ENCODE data around the gene NBR1. TPM values are rescaled to one million over a fixed set of nuclear protein-coding genes. Genes with fewer than 3 reads are reported as not detected.

NBR1 gene
- total and polyA plus RNA-seq, 2 experiments from 2014 or later, result 12.6 to 36.8 TPM

DNA sequence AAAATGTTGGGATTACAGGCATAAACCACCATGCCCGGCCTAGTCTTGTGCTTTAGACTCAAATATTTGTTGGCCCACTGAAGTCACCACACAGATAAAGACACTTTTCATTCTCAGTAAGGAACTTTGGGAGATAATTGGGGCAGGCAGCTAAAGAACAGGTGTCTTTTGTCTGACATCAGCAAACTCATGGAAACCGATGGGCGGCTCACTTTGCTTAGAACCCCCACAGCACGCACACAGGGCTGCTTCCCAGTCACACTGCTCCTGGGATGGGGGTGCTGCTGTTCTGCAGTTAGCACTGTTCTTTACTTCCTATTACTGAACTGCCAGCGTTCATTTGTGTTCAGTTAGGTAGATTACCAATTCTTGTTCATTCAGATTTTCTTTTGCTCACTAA is 27.8 kb upstream of the NBR1 start (continued):
- TF ChIP-seq, protein P1, sequence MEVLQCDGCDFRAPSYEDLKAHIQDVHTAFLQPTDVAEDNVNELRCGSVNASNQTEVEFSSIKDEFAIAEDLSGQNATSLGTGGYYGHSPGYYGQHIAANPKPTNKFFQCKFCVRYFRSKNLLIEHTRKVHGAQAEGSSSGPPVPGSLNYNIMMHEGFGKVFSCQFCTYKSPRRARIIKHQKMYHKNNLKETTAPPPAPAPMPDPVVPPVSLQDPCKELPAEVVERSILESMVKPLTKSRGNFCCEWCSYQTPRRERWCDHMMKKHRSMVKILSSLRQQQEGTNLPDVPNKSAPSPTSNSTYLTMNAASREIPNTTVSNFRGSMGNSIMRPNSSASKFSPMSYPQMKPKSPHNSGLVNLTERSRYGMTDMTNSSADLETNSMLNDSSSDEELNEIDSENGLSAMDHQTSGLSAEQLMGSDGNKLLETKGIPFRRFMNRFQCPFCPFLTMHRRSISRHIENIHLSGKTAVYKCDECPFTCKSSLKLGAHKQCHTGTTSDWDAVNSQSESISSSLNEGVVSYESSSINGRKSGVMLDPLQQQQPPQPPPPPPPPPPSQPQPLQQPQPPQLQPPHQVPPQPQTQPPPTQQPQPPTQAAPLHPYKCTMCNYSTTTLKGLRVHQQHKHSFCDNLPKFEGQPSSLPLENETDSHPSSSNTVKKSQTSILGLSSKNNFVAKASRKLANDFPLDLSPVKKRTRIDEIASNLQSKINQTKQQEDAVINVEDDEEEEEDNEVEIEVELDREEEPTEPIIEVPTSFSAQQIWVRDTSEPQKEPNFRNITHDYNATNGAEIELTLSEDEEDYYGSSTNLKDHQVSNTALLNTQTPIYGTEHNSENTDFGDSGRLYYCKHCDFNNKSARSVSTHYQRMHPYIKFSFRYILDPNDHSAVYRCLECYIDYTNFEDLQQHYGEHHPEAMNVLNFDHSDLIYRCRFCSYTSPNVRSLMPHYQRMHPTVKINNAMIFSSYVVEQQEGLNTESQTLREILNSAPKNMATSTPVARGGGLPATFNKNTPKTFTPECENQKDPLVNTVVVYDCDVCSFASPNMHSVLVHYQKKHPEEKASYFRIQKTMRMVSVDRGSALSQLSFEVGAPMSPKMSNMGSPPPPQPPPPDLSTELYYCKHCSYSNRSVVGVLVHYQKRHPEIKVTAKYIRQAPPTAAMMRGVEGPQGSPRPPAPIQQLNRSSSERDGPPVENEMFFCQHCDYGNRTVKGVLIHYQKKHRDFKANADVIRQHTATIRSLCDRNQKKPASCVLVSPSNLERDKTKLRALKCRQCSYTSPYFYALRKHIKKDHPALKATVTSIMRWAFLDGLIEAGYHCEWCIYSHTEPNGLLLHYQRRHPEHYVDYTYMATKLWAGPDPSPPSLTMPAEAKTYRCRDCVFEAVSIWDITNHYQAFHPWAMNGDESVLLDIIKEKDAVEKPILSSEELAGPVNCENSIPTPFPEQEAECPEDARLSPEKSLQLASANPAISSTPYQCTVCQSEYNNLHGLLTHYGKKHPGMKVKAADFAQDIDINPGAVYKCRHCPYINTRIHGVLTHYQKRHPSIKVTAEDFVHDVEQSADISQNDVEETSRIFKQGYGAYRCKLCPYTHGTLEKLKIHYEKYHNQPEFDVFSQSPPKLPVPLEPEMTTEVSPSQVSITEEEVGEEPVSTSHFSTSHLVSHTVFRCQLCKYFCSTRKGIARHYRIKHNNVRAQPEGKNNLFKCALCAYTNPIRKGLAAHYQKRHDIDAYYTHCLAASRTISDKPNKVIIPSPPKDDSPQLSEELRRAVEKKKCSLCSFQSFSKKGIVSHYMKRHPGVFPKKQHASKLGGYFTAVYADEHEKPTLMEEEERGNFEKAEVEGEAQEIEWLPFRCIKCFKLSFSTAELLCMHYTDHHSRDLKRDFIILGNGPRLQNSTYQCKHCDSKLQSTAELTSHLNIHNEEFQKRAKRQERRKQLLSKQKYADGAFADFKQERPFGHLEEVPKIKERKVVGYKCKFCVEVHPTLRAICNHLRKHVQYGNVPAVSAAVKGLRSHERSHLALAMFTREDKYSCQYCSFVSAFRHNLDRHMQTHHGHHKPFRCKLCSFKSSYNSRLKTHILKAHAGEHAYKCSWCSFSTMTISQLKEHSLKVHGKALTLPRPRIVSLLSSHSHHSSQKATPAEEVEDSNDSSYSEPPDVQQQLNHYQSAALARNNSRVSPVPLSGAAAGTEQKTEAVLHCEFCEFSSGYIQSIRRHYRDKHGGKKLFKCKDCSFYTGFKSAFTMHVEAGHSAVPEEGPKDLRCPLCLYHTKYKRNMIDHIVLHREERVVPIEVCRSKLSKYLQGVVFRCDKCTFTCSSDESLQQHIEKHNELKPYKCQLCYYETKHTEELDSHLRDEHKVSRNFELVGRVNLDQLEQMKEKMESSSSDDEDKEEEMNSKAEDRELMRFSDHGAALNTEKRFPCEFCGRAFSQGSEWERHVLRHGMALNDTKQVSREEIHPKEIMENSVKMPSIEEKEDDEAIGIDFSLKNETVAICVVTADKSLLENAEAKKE (CRISPR knock-in tag; IDR thresholded peaks at IDR 0.05), result no peak
- TF ChIP-seq ZNF331 (CRISPR knock-in tag; IDR thresholded peaks at IDR 0.05; ENCODE audit: low read depth) (no peak), EZH2phosphoT487 (IDR thresholded peaks at IDR 0.05; ENCODE audit: unreplicated experiment) (no peak), STAT1 (IDR thresholded peaks at IDR 0.05; ENCODE audit: unreplicated experiment) (no peak), CREB1 (CRISPR knock-in tag; IDR thresholded peaks at IDR 0.05; ENCODE audit: low read depth) (no peak), JUNB (IDR thresholded peaks at IDR 0.05; ENCODE audit: unreplicated experiment) (no peak), EZH2 (IDR thresholded peaks at IDR 0.05; ENCODE audit: low read depth, unreplicated experiment) (no peak), ZNF114 (CRISPR knock-in tag; IDR thresholded peaks at IDR 0.05) (no peak), POLR2AphosphoS5 (IDR thresholded peaks at IDR 0.05; ENCODE audit: low read depth) (no peak)
- TF ChIP-seq, protein P2, sequence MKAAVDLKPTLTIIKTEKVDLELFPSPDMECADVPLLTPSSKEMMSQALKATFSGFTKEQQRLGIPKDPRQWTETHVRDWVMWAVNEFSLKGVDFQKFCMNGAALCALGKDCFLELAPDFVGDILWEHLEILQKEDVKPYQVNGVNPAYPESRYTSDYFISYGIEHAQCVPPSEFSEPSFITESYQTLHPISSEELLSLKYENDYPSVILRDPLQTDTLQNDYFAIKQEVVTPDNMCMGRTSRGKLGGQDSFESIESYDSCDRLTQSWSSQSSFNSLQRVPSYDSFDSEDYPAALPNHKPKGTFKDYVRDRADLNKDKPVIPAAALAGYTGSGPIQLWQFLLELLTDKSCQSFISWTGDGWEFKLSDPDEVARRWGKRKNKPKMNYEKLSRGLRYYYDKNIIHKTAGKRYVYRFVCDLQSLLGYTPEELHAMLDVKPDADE (IDR thresholded peaks at IDR 0.05), result no peak
- TF ChIP-seq, protein P3, sequence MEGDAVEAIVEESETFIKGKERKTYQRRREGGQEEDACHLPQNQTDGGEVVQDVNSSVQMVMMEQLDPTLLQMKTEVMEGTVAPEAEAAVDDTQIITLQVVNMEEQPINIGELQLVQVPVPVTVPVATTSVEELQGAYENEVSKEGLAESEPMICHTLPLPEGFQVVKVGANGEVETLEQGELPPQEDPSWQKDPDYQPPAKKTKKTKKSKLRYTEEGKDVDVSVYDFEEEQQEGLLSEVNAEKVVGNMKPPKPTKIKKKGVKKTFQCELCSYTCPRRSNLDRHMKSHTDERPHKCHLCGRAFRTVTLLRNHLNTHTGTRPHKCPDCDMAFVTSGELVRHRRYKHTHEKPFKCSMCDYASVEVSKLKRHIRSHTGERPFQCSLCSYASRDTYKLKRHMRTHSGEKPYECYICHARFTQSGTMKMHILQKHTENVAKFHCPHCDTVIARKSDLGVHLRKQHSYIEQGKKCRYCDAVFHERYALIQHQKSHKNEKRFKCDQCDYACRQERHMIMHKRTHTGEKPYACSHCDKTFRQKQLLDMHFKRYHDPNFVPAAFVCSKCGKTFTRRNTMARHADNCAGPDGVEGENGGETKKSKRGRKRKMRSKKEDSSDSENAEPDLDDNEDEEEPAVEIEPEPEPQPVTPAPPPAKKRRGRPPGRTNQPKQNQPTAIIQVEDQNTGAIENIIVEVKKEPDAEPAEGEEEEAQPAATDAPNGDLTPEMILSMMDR (conservative IDR thresholded peaks at IDR 0.05; ENCODE audit: low read depth in 2 of 2), result no peak

Data from GM23338 (cell line).